ENCODE results near the gene SH3BP1. TPM values are rescaled to one million over a fixed set of nuclear protein-coding genes. Genes with fewer than 3 reads are reported as not detected.
"Not testable (repeated sequence)": the region's sequence is repeated elsewhere in the genome, so short reads cannot be mapped to it uniquely, and the experiment has no call there.

The SH3BP1 gene
- total RNA-seq, 1 donor from 2014 or later = 15.1 TPM

DNA sequence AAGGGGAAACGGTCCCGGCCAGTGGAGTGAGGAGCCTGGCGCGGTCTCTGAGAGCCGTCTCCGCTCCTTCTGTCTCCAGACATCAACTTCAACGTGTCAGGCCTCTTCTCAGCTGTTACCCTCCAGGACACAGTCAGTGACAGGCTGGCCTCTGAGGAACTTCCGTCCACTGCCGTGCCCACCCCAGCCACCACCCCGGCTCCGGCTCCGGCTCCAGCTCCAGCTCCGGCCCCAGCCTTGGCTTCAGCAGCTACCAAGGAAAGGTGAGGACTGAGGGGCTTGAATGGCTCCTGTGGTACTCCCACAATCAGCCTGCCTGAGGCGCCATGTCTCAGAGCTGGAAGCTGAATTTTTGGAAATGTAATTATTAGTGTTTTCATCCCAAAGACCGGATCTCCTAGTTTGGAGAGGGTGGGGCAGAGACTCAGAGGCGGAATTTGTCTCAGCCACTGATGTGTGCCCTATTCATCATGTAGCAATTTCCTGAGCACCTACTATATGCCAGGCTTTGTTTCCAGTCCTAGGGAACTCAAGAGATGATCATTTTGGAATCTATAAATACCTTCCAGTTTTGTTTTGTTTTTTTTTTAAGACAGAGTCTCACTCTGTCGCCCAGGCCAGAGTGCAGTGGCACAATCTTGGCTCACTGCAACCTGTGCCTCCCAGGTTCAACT, 11.1 kb downstream of the SH3BP1 start:
- no peak for DNase-seq (ENCODE audit: low read depth)
- TF ChIP-seq CTCF (conservative IDR thresholded peaks at IDR 0.05; ENCODE audit: low read depth, low read length) = no peak
- no peak overlapping the region for H3K4me3 ChIP-seq (ENCODE audit: low read depth, low read length)

GRCh38 chr22:37654563-37655251, 15.2 kb downstream of the SH3BP1 start:
- TF ChIP-seq CTCF (conservative IDR thresholded peaks at IDR 0.05; ENCODE audit: low read depth, low read length) = no peak

DNA sequence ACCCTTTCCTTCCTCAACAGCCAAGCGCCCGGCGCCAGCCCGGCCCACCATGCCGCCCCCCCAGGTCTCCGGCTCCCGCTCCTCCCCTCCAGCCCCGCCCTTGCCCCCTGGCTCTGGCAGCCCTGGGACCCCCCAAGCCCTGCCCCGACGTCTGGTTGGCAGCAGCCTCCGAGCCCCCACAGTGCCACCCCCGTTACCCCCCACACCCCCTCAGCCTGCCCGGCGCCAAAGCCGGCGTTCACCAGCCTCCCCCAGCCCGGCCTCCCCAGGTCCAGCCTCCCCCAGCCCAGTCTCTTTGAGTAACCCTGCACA, 15.7 kb downstream of the SH3BP1 start:
- TF ChIP-seq CTCF (conservative IDR thresholded peaks at IDR 0.05; ENCODE audit: low read depth, low read length) = no peak
- DNase-seq (ENCODE audit: low read depth) = no peak
- no peak overlapping the region for H3K4me3 ChIP-seq (ENCODE audit: low read depth, low read length)

More at GRCh38 chr22:37654563-37655251, 15.2 kb downstream of the SH3BP1 start:
- DNase-seq (ENCODE audit: low read depth) = no peak
- no peak overlapping the region for H3K4me3 ChIP-seq (ENCODE audit: low read depth, low read length)

DNA sequence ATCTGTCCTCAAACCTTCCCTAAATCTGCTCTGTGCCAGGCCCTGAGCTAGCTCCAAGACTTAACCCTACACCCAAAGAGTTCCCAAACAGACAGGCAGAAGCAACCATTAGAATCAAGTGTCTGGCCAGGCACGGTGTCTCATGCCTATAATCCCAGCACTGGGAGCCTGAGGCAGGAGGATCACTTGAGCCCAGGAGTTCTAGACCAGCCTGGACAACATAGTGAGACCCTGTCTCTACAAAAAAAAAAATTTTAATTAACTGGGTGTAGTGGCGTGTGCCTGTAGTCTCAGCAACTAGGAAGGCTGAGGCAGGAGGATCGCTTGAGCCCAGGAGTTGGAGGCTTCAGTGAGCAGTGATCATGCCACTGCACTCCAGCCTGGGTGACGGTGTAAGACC, 17.1 kb downstream of the SH3BP1 start:
- H3K4me3 ChIP-seq (ENCODE audit: low read depth, low read length); DNase-seq (ENCODE audit: low read depth): not testable (repeated sequence)

- H3K4me3 ChIP-seq (ENCODE audit: low read depth, low read length) = peak overlapping the region; percentile 65
- no peak for DNase-seq (ENCODE audit: low read depth)
- no peak for TF ChIP-seq CTCF (conservative IDR thresholded peaks at IDR 0.05; ENCODE audit: low read depth, low read length)
Measured at GRCh38 chr22:37657590-37658132, 18.2 kb downstream of the SH3BP1 start.

- no peak for TF ChIP-seq CTCF (conservative IDR thresholded peaks at IDR 0.05; ENCODE audit: low read depth, low read length)
- DNase-seq (ENCODE audit: low read depth) = peak; percentile 99
- peak within 1 kb of the TSS; percentile 68 for H3K4me3 ChIP-seq (ENCODE audit: low read depth, low read length)
Measured at GRCh38 chr22:37658133-37659065, 18.9 kb downstream of the SH3BP1 start, which contains the start of gene PDXP. Gene PDXP (plus strand): TSS chr22:37658723. CDS start chr22:37658783, 60 bp downstream.

All from epithelial cell of proximal tubule (primary cell).